Measurements from ENCODE around the gene NF2.

DNA sequence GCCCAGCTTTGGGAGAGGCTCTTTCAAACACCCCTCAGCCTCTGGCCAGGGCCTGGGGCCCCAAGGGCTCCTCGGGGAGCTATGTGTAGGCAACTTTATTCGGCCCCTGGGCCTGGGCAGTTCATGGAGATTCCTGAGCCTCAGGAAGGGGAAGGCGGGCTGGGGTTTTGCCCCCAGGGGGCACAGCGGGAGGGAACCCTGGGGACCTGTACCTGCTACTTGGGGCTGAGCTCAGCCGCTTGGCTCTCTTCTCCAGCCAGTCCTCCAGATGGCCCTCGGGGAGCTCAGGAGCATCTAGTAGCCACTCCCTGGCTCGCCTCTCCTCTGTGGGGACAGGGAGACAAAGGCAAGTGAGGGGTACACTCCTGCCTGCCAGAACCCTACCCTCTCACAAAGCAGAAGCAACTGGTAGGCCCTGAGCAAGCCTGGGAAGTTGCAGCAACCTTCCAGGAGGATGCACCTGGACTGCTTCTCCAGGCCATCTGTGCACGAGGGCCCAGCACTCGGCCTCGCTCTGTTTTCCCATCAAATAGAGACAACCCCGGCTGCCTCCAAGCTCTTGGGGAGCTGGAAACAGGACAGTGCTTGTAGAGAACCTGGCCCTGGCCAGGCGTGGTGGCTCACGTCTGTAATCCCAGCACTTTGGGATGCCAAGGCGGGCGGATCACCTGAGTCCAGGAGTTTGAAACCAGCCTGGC lies 134.8 kb downstream of the NF2 start:
- TF ChIP-seq, protein P1, sequence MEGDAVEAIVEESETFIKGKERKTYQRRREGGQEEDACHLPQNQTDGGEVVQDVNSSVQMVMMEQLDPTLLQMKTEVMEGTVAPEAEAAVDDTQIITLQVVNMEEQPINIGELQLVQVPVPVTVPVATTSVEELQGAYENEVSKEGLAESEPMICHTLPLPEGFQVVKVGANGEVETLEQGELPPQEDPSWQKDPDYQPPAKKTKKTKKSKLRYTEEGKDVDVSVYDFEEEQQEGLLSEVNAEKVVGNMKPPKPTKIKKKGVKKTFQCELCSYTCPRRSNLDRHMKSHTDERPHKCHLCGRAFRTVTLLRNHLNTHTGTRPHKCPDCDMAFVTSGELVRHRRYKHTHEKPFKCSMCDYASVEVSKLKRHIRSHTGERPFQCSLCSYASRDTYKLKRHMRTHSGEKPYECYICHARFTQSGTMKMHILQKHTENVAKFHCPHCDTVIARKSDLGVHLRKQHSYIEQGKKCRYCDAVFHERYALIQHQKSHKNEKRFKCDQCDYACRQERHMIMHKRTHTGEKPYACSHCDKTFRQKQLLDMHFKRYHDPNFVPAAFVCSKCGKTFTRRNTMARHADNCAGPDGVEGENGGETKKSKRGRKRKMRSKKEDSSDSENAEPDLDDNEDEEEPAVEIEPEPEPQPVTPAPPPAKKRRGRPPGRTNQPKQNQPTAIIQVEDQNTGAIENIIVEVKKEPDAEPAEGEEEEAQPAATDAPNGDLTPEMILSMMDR (conservative IDR thresholded peaks at IDR 0.05; ENCODE audit: low read depth in 2 of 2) = no peak
- TF ChIP-seq EZH2 (IDR thresholded peaks at IDR 0.05; ENCODE audit: low read depth, unreplicated experiment) (no peak), POLR2AphosphoS5 (IDR thresholded peaks at IDR 0.05; ENCODE audit: low read depth) (no peak)
- TF ChIP-seq, protein P2, sequence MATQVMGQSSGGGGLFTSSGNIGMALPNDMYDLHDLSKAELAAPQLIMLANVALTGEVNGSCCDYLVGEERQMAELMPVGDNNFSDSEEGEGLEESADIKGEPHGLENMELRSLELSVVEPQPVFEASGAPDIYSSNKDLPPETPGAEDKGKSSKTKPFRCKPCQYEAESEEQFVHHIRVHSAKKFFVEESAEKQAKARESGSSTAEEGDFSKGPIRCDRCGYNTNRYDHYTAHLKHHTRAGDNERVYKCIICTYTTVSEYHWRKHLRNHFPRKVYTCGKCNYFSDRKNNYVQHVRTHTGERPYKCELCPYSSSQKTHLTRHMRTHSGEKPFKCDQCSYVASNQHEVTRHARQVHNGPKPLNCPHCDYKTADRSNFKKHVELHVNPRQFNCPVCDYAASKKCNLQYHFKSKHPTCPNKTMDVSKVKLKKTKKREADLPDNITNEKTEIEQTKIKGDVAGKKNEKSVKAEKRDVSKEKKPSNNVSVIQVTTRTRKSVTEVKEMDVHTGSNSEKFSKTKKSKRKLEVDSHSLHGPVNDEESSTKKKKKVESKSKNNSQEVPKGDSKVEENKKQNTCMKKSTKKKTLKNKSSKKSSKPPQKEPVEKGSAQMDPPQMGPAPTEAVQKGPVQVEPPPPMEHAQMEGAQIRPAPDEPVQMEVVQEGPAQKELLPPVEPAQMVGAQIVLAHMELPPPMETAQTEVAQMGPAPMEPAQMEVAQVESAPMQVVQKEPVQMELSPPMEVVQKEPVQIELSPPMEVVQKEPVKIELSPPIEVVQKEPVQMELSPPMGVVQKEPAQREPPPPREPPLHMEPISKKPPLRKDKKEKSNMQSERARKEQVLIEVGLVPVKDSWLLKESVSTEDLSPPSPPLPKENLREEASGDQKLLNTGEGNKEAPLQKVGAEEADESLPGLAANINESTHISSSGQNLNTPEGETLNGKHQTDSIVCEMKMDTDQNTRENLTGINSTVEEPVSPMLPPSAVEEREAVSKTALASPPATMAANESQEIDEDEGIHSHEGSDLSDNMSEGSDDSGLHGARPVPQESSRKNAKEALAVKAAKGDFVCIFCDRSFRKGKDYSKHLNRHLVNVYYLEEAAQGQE (IDR thresholded peaks at IDR 0.05; ENCODE audit: unreplicated experiment) = no peak
